Mucosa of gallbladder (tissue), 1 donor: Measurements from ENCODE around the gene FAM171A2. TPM values are rescaled to one million over a fixed set of nuclear protein-coding genes. Genes with fewer than 3 reads are reported as not detected.

ENCODE experiments used
- DNase-seq: peaks from one replicate; pipeline ENCODE4 v3.0.0-alpha.2; 2020; ENCODE audit warnings: low spot score
- total RNA-seq: library from RNA; stranded (reverse); gene quantifications from one replicate; pipeline ENCODE4 v1.2.1, GENCODE V29; 2021
- donor health status: DM: no; HTN: no; CAD: no.

The FAM171A2 gene
- total RNA-seq, 1 donor from 2014 or later: 4.0 TPM

GRCh38 chr17:44361292-44362260 is 2.1 kb downstream of the FAM171A2 start:
- DNase-seq: no peak

DNA sequence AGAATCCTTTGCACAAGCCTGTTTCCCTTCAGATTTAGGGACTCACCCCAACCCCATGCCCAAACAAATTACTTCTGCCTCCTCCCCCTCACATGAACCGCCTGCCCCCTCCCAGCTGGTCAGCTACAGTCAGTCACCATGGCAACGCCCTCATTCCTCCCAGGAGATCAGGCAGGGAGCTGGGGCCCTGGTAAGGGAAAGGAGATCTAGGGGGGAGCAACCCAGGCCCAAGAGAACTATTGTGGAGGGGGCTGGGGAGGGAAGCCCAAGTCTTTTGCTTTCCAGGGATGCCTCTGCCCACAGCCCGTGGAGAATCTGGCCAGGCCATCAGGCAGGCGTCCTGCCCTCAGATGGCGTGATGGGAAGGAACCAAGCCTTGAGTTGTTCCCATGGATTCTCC is 2.8 kb downstream of the FAM171A2 start:
- no peak for DNase-seq

DNA sequence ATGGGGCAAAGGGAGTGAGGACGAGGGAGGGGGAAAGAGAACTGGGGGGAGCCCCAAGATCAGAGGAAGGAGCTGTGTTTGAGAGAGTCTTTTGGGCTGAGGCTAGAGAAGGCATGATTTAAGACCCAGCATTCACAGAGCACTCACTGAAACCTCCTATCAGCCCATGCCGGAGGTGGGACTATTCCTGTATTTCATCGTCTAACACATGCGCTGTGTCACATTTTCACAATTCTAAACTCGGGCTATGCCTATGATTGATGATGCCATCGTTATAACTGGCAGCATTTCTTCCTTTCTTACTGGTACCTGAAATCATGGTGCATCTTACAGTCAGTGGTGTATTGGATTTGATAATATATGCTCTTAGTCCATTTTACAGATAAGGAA is 3.5 kb downstream of the FAM171A2 start:
- no peak for DNase-seq

- DNase-seq: no peak
These were observed 4.1 kb downstream of the FAM171A2 start for GRCh38 chr17:44359458-44360143.

- DNase-seq: no peak
These were observed 4.6 kb downstream of the FAM171A2 start for GRCh38 chr17:44359006-44359405.

DNA sequence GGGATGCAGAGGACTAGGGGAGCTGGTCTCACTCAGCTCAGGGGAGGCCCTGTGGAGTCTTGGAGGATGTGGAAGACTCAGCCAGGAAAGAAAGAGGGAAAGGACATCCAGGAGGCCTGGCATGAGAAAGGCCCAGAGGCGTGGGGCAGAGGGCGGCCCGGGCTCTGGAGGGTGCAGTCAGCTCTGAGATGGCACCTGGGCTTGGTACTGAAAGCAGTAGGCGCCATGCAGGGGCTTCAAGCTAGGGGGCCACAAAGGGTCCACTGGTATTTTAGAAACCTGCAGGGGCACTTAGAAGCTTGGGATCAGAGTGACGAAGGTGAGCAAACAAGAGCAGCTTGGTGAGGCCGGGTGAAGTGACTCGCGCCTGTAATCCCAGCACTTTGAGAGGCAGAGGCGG is 5.6 kb downstream of the FAM171A2 start:
- DNase-seq: no peak

- no peak for DNase-seq
These were observed 7.4 kb downstream of the FAM171A2 start for GRCh38 chr17:44356241-44356640.

- DNase-seq: no peak
These were observed 8.0 kb downstream of the FAM171A2 start for GRCh38 chr17:44355642-44356099.

GRCh38 chr17:44354582-44355561 is 8.8 kb downstream of the FAM171A2 start:
- no peak for DNase-seq

DNA sequence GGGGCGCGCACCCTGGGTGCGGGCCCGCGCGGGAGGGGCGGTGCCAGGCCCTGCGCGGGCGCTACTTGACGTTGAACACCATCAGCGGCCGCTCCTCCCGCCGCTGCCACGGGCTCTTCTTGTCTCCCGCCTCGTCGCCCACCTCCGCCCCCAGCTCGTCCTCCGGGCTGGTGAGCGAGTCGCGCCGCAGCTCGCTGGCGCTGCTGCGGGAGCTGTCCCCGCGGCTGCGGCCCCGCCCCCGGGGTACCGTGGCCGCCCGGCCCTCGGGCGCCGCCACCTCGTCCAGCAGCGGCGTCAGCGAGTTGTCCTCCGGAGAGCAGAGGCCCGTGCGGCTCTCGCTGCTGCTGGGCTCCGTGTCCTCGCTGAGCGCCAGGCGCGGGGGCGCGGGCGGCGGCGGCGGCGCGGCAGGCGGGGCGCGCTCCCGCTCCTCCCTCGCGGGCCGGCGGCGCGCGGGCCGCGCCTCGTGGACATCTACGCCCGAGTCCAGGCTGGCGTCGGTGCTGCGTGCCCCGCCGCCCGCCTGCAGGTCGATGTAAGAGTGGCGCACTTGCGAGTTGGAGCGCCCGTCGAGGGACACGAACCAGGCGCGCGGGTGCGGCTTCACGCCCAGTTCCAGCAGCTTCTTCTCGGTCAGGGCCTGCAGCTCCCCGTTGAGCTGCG is 9.9 kb downstream of the FAM171A2 start:
- DNase-seq: no peak

GRCh38 chr17:44352828-44353671 is 10.6 kb downstream of the FAM171A2 start:
- DNase-seq: no peak

DNA sequence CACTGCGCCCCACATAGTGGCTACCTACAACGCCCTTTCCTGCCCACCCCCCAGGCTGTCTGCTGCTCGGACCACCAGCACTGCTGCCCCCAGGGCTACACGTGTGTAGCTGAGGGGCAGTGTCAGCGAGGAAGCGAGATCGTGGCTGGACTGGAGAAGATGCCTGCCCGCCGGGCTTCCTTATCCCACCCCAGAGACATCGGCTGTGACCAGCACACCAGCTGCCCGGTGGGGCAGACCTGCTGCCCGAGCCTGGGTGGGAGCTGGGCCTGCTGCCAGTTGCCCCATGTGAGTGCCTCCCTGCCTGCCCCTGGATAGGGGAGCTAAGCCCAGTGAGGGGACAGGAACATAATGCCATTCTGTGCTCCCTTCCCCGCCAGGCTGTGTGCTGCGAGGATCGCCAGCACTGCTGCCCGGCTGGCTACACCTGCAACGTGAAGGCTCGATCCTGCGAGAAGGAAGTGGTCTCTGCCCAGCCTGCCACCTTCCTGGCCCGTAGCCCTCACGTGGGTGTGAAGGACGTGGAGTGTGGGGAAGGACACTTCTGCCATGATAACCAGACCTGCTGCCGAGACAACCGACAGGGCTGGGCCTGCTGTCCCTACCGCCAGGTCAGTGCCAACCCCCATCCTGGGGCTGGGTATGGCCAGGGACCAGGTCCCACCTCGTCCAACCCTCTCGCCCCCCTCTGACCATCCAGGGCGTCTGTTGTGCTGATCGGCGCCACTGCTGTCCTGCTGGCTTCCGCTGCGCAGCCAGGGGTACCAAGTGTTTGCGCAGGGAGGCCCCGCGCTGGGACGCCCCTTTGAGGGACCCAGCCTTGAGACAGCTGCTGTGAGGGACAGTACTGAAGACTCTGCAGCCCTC is 11.5 kb downstream of the FAM171A2 start:
- DNase-seq: no peak

- no peak for DNase-seq
These were observed 12.2 kb downstream of the FAM171A2 start for GRCh38 chr17:44351464-44351863.

- peak; percentile 60 for DNase-seq
These were observed 12.9 kb downstream of the FAM171A2 start for GRCh38 chr17:44350733-44351226.

GRCh38 chr17:44349553-44350070 is 14.0 kb downstream of the FAM171A2 start:
- DNase-seq: no peak

- DNase-seq: no peak
These were observed 14.7 kb downstream of the FAM171A2 start for GRCh38 chr17:44348988-44349364.

DNA sequence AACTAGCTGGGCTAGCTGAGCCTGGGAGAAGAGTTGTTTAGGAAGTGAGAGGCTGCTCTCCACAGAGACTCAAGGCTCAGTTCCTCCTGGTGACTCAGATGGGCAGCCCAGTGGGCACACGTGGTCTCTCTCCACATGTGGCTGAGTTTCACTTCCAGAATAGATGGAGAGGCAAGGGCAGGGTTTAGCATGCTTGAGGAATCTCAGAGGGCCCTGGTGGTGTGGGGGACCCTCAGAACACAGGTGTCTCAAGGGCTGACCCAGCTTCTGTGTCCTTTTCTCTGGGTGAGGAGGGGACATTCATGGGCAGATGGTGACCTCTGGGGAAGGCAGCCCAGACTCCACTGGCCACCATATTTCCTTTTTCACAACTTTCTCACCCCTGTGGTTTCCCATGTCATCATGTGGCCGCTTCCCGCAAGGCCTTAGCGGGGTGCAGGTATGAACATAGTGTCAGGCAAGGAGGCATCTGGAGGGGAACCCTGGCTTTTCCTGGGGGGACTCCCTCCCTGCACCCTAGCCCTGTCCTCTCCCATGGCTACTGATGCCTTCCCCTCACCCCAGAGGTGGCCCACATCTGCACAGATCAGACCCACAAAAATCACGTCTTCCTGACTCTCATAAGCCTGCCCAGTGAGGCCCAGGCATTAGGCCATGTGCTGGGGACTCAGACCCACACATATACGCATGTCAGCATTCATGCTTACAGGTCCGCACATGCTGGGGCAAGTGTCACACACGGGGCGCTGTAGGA is 15.2 kb downstream of the FAM171A2 start:
- DNase-seq: peak; percentile 36
